ENCODE results near the gene NCOR1.
A peak's percentile ranks its signal among the peaks of the same experiment; 100 is the strongest.
"Not testable (repeated sequence)": the region's sequence is repeated elsewhere in the genome, so short reads cannot be mapped to it uniquely, and the experiment has no call there.

Gene NCOR1

DNA sequence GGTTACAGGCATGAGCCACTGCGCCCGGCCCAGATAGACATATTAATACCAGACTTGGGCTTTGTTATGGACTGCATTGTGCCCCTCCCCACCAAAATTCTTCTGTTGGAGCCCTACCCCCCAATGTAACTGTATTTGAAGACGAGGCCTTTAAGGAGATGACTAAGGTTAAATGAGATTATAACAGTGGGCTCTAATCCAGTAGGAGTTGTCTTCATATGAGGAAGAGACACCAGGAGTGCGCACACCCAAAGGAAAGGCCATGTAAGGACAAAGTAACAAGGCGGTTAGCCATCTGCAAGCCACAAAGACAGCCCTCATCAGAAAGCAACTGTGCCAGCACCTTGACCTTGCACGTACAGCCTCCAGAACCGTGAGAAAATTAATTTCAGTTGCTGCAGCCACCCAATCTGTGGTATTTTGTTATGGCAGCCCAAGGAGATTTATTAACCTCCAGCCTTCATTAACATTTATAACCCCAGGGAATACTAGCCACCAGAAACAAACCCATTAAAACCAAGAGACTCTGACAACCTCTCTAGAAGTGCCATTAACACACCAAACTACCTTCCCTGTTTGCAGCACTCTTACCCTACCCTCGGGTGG is 108.1 kb downstream of the NCOR1 start:
- no peak overlapping the region for H3K4me3 ChIP-seq (ENCODE audit: low read depth, low read length)
- DNase-seq (ENCODE audit: low read depth), result no peak

DNA sequence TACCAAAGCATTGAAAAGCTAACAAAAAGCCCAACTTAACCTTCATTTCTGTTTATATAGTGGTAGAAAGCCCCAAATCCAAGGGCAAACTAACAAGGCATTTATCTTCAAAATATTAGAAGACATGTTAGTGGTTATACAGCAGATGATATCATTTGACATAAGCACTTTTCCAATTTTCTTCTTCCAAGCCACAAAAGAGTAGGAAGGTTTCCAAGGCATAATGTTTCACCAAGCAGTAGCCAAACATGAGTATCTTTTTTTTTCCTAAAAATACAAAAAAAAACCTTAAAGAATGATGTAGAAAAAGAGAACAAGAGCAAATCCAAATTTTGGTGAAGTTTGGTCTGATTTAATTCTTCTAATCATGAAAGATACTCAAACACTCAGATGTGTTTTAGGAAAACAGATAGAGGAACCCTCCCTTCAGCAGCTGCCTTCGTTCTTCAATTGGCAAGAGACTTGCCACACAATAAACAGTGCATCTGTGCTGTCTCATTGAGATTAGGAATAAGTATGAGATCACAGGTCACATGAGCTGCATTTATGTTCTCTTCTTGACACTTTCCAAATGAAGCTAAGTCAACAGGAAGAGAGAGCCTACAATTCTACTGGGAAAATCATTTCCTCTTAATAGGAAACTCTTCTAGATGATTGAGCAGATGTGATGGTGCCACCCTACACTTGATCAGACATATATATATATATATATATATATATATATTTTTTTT is 109.0 kb downstream of the NCOR1 start:
- peak; percentile 26 for DNase-seq (ENCODE audit: low read depth)
- H3K4me3 ChIP-seq (ENCODE audit: low read depth, low read length), result no peak overlapping the region

DNA sequence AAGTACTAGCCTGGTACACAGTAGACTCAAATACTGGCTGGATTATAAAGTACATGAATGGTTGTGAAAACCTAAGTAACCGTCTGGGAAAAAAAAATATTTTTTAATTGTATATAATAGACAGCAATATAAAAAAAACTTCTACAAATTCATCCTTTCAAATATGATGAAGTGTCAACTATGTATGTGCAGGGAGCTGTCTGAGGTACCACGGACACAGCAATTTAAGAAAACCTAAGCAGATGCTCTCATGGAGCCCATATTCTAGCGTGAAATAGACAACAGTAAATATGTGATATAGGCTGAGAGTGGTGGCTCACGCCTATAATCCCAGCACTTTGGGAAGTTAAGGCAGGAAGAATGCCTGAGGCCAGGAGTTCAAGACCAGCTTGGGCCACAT is 111.1 kb downstream of the NCOR1 start:
- no peak for DNase-seq (ENCODE audit: low read depth)
- H3K4me3 ChIP-seq (ENCODE audit: low read depth, low read length), result no peak overlapping the region

DNA sequence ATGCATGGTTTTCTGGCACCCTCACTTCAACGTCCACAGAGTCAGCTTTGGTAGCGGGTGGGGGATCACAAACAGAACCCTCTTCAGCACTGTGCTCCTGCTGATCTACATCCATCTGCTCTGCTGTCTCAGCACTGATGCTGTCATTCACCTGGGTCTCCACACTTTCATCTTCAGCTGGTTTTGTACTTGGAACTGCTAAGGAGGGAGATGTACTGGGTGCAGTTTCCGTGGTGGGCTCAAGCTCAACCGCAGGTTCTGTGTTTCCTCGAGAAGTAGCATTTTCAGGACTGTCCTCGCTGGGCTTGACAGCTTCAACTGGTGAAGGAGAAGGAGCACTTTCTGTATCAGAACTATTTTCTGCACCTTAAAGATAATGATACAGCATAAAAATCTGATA is 113.9 kb downstream of the NCOR1 start:
- no peak overlapping the region for H3K4me3 ChIP-seq (ENCODE audit: low read depth, low read length)
- DNase-seq (ENCODE audit: low read depth), result no peak

DNA sequence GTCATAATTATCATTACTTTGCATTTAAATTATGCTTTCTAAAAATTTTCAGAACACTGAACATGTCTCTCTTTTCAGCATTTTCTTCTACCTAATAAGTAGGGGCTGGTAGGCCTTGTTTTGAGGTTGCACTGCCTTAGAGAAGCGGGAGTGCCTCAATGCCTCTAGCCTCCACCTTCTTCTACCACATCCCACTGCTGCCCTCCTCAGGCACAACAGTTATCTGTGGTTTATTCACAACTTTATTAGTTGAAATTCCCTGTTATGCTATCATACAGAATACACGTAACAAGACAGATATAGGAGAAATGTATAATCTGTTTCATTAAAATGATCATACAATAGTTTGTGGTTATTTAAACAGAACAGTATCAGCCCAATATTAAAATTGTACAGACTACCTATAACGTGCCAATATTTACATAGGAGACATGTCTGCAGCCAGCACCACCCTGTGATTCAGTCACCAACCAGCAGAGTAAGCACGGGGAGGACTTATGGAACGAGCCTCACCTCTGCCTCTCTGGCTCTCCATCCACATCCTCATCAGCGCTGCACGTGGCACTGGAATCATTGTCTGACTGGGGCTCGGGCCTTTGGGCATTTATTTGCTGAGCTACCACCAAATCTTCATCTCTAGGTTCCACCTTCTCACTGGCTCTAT is 114.5 kb downstream of the NCOR1 start:
- no peak for DNase-seq (ENCODE audit: low read depth)
- no peak overlapping the region for H3K4me3 ChIP-seq (ENCODE audit: low read depth, low read length)

DNA sequence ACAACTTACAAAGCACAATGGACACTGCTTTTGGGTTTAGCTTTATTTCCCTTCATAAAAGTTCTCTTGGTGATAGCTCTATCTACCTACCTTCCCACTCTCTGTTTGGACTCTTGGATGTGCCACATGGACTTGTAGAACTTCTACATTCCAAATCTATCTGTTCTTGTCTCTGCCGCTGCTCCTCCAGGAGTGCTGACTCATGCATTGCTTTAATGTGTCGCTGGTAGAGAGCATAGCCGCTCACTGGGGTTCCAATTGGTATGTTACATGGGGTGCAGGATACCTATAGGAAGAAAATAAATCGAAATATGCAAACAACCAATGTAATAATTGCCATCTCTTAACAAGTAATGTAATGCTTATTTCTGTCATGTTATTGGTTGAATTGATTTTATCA is 123.6 kb downstream of the NCOR1 start:
- DNase-seq (ENCODE audit: low read depth), result no peak

DNA sequence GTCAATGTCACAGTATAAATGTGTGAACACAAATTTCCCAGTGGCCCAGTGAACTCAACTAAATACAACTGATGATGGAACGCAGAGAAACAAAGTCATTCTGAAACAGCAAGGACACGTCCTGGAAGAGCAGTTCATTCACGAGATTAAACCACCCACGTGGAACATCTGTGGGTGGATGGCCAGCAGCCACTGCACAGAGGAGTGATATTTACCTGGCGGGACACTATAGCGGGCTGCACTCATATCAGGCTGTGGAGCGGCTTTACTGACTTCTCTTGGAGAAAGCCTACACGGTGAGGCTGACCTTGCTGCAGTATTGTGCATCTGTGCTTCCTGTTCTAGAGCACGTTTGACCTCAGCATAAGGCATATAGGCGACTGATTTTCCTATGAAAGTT is 128.4 kb downstream of the NCOR1 start:
- no peak overlapping the region for H3K4me3 ChIP-seq (ENCODE audit: low read depth, low read length)
- no peak for DNase-seq (ENCODE audit: low read depth)

More for the DNA sequence above, 123.6 kb downstream of the NCOR1 start:
- H3K4me3 ChIP-seq (ENCODE audit: low read depth, low read length), result no peak overlapping the region

DNA sequence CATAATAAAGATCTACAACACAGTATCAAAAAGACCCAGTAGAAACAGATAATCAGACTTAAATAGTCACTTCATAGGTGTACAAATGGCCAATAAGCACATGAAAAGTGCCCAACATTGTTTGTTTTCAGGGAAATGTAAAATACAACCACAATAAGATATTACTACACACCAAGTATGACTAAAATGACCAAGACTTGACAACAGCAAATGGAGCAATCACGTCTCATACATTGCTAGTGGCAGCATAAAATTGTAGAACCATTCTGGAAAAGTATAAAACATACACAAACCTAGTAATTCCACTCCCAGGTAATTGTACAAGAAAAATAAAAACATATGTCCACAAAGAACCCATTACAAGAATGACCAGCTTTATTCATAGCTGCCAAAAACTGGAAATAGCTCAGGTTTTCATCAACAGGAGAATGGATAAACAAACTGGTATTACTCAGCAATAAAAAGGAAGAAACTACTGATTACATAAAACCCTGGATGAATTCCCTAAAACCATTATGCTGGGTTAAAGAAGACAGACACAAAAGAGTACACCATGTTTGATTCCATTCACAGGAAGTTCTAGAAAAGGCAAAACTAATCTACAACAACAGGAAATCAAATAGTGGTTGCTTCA is 130.2 kb downstream of the NCOR1 start:
- peak; percentile 17 for DNase-seq (ENCODE audit: low read depth)
- H3K4me3 ChIP-seq (ENCODE audit: low read depth, low read length), result no peak overlapping the region

DNA sequence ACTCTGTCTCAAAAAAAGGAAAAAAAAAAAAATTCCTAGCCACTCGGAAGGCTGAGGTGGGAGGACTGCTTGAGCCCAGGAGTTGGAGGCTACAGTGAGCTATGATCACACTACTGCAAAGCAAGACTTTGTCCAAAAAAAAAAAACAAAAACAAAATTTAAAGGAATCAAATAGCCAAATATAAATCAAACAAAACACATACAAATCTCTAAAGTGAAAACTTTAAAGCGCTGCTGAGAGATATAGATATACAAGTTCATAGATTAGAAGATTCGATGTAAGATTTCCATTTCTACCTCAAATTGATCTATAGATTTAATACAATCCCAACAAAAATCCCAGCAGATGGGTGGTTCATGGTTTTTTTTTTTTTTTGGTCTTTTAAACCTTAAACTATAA is 132.1 kb downstream of the NCOR1 start:
- H3K4me3 ChIP-seq (ENCODE audit: low read depth, low read length), result no peak overlapping the region
- DNase-seq (ENCODE audit: low read depth), result no peak

DNA sequence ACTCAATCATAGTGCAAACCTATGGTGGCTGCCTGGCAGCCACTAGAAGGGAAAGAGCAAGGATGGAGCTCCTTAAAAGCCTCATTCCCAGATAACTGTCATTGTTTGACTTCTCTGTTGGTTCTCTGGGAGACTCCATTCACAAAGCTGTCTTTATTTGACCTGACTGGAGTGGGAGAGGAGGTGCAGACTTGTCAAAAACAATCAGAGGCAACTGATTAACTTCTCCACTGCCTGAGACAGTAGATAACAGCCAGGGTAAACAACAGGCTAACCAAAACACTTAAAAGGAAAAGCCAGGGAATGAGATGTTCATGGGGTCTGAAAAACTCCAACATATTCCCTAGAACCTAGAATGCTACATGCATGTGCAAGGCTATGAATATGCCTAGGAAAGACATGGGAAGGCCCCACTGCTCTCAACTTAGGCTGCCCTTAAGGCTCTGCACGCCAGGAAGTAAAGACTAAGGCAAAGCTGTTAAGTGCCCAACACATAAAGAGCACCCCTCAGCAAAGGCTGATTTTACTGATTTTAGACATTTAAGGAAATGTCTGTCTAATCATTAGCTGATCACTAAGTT is 133.7 kb downstream of the NCOR1 start:
- H3K4me3 ChIP-seq (ENCODE audit: low read depth, low read length), result no peak overlapping the region
- DNase-seq (ENCODE audit: low read depth), result no peak

DNA sequence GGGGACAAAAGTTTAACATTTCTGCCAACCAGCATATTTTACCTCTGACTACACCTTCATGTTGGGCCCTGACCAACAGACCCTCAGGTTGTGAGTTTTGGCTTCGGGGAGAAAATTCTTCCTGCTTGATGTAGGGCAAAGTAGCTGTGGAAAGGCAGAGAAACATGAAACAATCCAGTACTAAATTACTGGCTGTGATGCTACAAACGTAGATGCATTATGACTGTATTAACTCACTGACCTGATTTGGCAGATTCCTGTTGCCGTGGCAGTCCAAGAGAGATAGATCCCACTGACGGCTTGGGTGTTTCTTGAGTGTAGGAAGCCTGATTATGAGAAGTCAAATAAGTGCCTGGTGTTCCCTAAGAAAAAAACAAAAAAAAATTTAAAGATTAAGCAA is 135.0 kb downstream of the NCOR1 start:
- H3K4me3 ChIP-seq (ENCODE audit: low read depth, low read length), result no peak overlapping the region
- no peak for DNase-seq (ENCODE audit: low read depth)

DNA sequence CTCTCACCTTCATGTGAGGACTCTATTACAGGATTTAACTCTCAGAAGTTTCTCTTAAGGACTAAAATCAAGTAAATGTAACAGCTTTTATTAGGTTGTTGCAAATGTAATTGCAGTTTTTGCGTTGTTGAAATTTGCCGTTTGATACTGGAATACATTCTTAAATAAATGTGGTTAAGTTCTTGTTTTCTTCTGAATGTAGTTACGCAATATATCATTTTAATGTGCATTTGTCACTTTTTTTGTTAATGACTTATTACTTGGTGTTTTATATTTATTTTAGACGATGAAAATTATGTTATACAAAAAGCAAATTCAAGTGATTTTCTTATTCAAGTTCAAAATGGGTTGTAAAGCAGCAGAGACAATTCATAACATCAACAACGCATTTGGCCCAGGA is 139.4 kb downstream of the NCOR1 start:
- no peak overlapping the region for H3K4me3 ChIP-seq (ENCODE audit: low read depth, low read length)
- no peak for DNase-seq (ENCODE audit: low read depth)

DNA sequence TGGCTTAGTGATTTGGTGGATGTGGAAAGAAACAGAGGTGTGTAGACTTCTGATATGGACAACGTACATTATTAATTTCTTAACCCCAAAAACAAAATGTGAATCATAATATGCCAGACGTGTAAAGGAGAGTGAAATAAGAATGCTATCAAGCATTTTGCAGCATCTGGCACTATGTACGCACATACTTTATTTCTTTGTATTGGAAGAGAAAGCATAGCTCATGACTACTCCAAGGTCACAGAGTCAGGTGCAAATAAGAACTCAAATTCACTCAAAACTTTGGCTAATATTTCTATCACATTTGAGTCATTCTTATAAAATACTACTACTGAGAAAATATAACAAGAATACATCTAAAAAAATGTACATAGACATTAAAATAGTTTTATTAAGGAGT is 140.9 kb downstream of the NCOR1 start:
- DNase-seq (ENCODE audit: low read depth), result no peak
- H3K4me3 ChIP-seq (ENCODE audit: low read depth, low read length), result no peak overlapping the region

DNA sequence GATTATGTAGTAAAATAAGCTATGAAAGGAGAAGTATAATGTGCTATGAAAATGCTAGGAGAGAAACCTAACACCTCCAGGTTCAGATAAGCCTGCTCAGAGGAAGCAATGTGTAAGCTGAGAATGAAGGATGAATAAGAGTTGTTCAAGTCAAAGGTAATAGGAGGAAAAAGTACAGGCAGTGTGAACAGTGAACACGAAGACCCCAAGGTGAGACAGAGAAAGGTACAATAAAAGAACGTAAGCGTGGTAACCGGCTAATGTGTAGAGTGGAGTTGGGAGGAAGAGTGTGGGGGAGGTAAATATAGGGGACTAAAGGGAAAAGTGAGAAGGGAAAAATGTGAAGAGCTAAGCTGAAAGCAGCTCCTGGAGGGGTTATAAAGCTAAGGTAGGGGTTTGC is 141.5 kb downstream of the NCOR1 start:
- H3K4me3 ChIP-seq (ENCODE audit: low read depth, low read length), result no peak overlapping the region
- DNase-seq (ENCODE audit: low read depth), result no peak

DNA sequence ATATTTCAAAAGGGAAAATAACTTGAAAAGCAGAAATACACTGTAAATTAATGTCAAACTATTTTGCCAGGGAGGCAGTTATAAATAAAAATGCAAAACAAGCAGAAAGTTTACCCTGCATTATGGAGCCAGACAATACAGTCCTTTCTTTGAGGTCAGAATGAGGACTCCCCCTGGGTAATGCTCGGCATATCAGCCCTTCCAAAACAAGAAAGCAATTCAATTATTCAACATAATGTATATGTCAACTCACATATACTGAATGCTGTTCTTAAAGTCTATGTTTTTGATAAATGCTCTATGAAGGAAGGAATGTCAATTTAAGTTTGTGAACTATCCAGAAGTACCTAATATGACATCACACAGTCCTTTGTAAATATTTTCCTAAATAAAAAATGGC is 143.3 kb downstream of the NCOR1 start:
- no peak for DNase-seq (ENCODE audit: low read depth)
- H3K4me3 ChIP-seq (ENCODE audit: low read depth, low read length), result no peak overlapping the region

DNA sequence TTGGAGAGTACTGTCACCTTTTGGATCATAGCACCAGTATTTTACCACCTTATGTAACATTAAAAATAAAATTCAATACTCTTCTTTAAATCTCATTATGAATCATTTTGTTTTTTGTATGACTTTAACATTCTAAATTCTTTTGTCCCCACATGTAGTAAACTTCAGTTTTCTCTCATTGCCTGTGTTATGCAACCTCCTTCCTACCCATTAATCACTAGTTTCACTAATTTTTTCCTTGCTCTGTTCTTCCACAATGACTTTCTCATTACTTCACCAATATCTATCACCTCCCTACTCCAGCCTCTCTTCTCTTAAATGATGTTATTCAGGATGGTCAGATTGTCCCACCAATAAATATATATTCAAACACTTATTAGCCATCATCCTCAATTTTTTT is 147.0 kb downstream of the NCOR1 start:
- H3K4me3 ChIP-seq (ENCODE audit: low read depth, low read length), result no peak overlapping the region
- no peak for DNase-seq (ENCODE audit: low read depth)

DNA sequence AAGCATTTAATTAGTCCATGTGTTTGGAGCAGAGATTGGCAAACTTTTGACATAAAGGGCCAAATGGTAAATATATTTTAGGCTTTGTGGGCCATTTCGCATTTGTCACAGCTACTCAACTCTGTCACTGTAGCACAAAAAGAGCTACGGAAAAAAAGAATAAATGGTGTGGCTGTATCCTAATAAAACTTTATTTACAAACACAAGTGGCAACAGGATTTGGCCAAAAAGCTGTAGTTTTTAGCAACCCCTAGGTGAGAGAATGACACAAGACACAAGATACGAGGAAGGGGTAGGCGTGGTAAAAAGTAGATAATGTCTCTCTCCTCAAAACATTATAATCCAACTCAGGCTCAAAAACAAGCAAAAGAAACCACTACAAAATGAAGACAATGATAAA is 149.2 kb downstream of the NCOR1 start:
- DNase-seq (ENCODE audit: low read depth), result no peak
- H3K4me3 ChIP-seq (ENCODE audit: low read depth, low read length), result no peak overlapping the region

DNA sequence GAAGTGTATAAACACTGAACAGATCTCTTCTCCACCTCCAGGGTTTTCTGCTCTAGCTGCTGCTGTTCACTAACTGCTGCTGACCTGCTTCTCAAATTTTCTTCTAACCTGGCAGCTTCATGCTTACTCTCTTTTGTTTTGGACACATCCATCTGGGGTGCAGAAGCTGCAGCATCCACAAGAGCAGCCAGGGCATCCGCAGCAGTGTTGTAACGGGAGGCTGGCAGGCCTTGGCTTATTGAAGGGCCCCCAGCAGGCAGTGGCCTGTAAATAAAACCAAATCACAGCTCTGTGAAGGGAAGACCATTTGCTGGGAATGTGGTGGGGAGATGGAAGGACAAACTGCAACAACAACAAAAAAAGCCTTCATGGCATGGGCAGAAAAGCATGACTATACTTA is 153.7 kb downstream of the NCOR1 start:
- H3K4me3 ChIP-seq (ENCODE audit: low read depth, low read length), result no peak overlapping the region
- no peak for DNase-seq (ENCODE audit: low read depth)

DNA sequence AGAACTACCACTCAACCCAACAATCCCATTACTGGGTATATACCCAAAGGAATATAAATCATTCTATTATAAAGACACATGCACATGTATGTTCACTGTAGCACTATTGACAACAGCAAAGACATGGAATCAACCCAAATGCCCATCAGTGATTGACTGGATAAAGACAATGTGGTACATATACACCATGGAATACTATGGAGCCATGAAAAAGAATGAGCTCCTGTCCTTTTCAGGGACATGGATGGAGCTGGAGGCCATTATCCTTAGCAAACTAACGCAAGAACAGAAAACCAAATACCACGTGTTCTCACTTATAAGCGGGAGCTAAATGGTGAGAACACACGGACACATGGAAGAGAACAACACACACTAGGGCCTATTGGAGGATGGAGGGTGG is 160.2 kb downstream of the NCOR1 start:
- not testable (repeated sequence) for DNase-seq (ENCODE audit: low read depth); H3K4me3 ChIP-seq (ENCODE audit: low read depth, low read length)

DNA sequence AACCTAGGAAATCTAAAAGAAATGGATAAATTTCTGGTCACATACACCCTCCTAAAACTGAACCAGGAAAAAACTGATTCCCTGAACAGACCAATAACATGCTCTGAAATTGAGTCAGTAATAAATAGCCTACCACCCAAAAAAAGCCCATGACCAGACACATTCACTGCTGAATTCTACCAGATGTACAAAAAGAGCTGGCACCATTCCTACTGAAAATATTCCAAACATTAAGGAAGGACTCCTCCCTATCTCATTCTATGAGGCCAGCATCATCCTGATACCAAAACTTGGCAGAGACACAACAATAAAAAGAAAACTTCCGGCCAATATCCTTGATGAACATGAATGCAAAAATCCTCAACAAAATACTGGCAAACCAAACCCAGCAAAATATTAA is 162.8 kb downstream of the NCOR1 start:
- H3K4me3 ChIP-seq (ENCODE audit: low read depth, low read length), result no peak overlapping the region
- no peak for DNase-seq (ENCODE audit: low read depth)
